IMR-90 (cell line): Measurements from ENCODE around the gene RFC3.

ENCODE experiments used
- BHLHE40 ChIP-seq: fragments of 150-350 bp; IDR thresholded peaks from 2 replicates; pipeline ENCODE4 v1.6.1; 2016; ENCODE audit warnings: mild to moderate bottlenecking, low read depth, low read length
- CEBPB ChIP-seq: IDR thresholded peaks from 2 replicates; pipeline ENCODE4 v1.6.1; 2012; ENCODE audit warnings: low read depth, low read length, improper control_type of control experiment
- CTCF ChIP-seq: conservative IDR thresholded peaks from 2 replicates; pipeline ENCODE4 v1.5.1; 2012; ENCODE audit warnings: mild to moderate bottlenecking, low read depth, low read length, improper control_type of control experiment
- MAFK ChIP-seq: IDR thresholded peaks from 2 replicates; pipeline ENCODE4 v1.6.1; 2012; ENCODE audit warnings: low read depth, low read length, improper control_type of control experiment
- MAZ ChIP-seq: IDR thresholded peaks from 2 replicates; pipeline ENCODE4 v1.6.1; 2012; ENCODE audit warnings: low read depth, mild to moderate bottlenecking, low read length, improper control_type of control experiment, moderate library complexity, borderline replicate concordance
- MXI1 ChIP-seq: IDR thresholded peaks from 2 replicates; pipeline ENCODE4 v1.6.1; 2012; ENCODE audit warnings: low read depth, mild to moderate bottlenecking, low read length, moderate library complexity, borderline replicate concordance
- NFE2L2 ChIP-seq: fragments of 150-350 bp; IDR thresholded peaks from 2 replicates; pipeline ENCODE4 v1.6.1; 2016; ENCODE audit warnings: low read depth, mild to moderate bottlenecking, low read length
- POLR2A ChIP-seq: IDR thresholded peaks from 2 replicates; pipeline ENCODE4 v1.6.1; 2012; ENCODE audit warnings: mild to moderate bottlenecking, low read depth, low read length
- RAD21 ChIP-seq: IDR thresholded peaks from 2 replicates; pipeline ENCODE4 v1.6.1; 2012; ENCODE audit warnings: low read length, improper control_type of control experiment
- RFX5 ChIP-seq: IDR thresholded peaks from 2 replicates; pipeline ENCODE4 v1.8.0; 2012; ENCODE audit warnings: low read depth, mild to moderate bottlenecking, low read length, moderate library complexity
- SMC3 ChIP-seq: fragments of 150-350 bp; IDR thresholded peaks from 2 replicates; pipeline ENCODE4 v1.6.1; 2016; ENCODE audit warnings: low read depth, mild to moderate bottlenecking, antibody characterized with exemption, low read length, moderate library complexity
- USF2 ChIP-seq: fragments of 150-350 bp; IDR thresholded peaks from 2 replicates; pipeline ENCODE4 v1.6.1; 2017; ENCODE audit warnings: mild to moderate bottlenecking, antibody characterized with exemption, low read length, low read depth

- TF ChIP-seq POLR2A = no peak
- no peak for TF ChIP-seq SMC3
- TF ChIP-seq BHLHE40 = no peak
- no peak for TF ChIP-seq CTCF
- no peak for TF ChIP-seq MAZ
- no peak for TF ChIP-seq MAFK
- TF ChIP-seq NFE2L2 = no peak
- TF ChIP-seq MXI1 = no peak
- TF ChIP-seq CEBPB = no peak
- TF ChIP-seq RAD21 = no peak
- TF ChIP-seq RFX5 = no peak
- no peak for TF ChIP-seq USF2
Observed at GRCh38 chr13:33871207-33872004, 53.5 kb downstream of the RFC3 start.
